Epithelial cell of esophagus (primary cell): ENCODE measurements around the gene OR9A4.

ENCODE experiments used
- DNase-seq: peaks from one replicate; pipeline ENCODE4 v3.0.0; 2010; ENCODE audit warnings: low read depth
- H3K4me3 ChIP-seq: 2 replicates; pipeline ENCODE4 v1.5.1; 2011; ENCODE audit warnings: mild to moderate bottlenecking, low read length, control low read depth
- CTCF ChIP-seq: IDR thresholded peaks from 2 replicates; pipeline ENCODE4 v1.5.1; 2011; ENCODE audit warnings: low read depth, mild to moderate bottlenecking, low read length, control low read depth, inconsistent platforms; ENCODE audit not compliant: insufficient read depth; ENCODE audit errors: missing control alignments

OR9A4 gene

DNA sequence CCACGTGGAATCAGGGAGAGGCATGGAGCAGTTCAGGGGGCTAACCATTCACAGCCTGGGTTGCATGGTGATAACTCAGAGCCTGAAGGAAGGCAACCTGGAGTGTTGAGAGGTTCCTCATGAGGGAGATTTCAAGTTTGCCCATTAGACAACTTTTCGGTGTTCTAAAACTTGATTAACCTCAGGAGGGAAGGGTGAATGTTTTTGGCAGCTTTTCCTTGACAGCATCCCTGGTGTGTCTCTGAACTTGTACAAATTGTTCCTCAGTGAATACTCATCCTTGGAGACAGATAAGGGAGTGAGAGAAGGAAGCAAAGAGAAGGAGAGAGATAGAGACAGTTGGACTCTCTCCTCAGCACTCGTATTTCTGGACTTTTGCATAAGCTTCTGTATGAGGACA, at the start of gene OR9A4:
Gene OR9A4 (plus strand): TSS at position 301 of the 400 bp plus-strand sequence. CDS start 2,477 bp downstream, outside the sequence.
- no peak for TF ChIP-seq CTCF
- no peak for DNase-seq
- H3K4me3 ChIP-seq, result no peak within 1 kb of the TSS

GRCh38 chr7:141866974-141867373, 49.2 kb upstream of the OR9A4 start:
- no peak for TF ChIP-seq CTCF
- H3K4me3 ChIP-seq, result no peak overlapping the region
- DNase-seq, result peak; percentile 58

DNA sequence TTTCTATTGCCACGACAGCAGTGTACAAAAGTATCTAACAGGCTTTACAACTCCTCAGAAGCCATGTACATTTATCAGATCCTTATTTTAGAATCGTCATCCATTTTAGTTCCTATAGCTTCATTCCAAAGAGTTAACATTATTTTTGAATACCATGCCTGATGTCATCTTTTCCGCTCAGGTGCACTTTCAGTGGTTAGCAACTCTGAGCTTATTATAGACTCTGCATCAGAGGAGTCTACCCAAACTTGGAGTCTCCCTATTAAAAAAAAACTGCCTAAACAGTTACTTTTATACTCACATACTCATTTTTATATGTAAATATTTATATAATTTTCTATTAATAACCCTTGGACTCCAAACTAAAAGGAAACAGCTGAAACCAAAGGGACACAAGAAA, 43.3 kb upstream of the OR9A4 start:
- no peak overlapping the region for H3K4me3 ChIP-seq
- DNase-seq, result no peak
- no peak for TF ChIP-seq CTCF

GRCh38 chr7:141874787-141875186, 41.4 kb upstream of the OR9A4 start:
- H3K4me3 ChIP-seq, result no peak overlapping the region
- TF ChIP-seq CTCF, result no peak
- DNase-seq, result peak; percentile 37

GRCh38 chr7:141875453-141875852, 40.7 kb upstream of the OR9A4 start:
- no peak for DNase-seq
- no peak for TF ChIP-seq CTCF
- H3K4me3 ChIP-seq, result no peak overlapping the region

GRCh38 chr7:141876371-141876770, 39.8 kb upstream of the OR9A4 start:
- TF ChIP-seq CTCF, result no peak
- DNase-seq, result no peak
- H3K4me3 ChIP-seq, result no peak overlapping the region

- TF ChIP-seq CTCF, result no peak
- no peak for DNase-seq
- H3K4me3 ChIP-seq, result no peak overlapping the region
Measured at GRCh38 chr7:141877365-141877764, 38.8 kb upstream of the OR9A4 start.
